ENCODE data around the gene DYNLT3. TPM values are rescaled to one million over a fixed set of nuclear protein-coding genes. Genes with fewer than 3 reads are reported as not detected.

DYNLT3 gene
- total RNA-seq (10 to 100 TPM in 4 of 5 donors, 1 to 10 TPM in 1; 8.2 to 47.0 (median 14.7) TPM), polyA plus RNA-seq (10 to 100 TPM; 20.6 to 41.2 (median 35.5) TPM)
- long read RNA-seq, donor 1, partial matches to known transcripts, result 0 of 2 reads
- long read RNA-seq, donor 1, other reads (novel, unspliced or antisense), result 0 of 2 reads
- long read RNA-seq, donor 2, partial matches to known transcripts, result 6 of 9 reads
- long read RNA-seq, donor 2, other reads (novel, unspliced or antisense), result 0 of 9 reads
- long read RNA-seq, donor 3, transcript DYNLT3-201 (5 exons, 2,217 nt), result major isoform, 8 of 8 reads
- long read RNA-seq, donor 3, partial matches to known transcripts, result 0 of 8 reads
- long read RNA-seq, donor 3, other reads (novel, unspliced or antisense), result 0 of 8 reads
- long read RNA-seq, donor 4, result 0 reads
- long read RNA-seq, donor 5, transcript DYNLT3-201 (5 exons, 2,217 nt), result major isoform, 16 of 16 reads
- long read RNA-seq, donor 5, partial matches to known transcripts, result 0 of 16 reads
- long read RNA-seq, donor 5, other reads (novel, unspliced or antisense), result 0 of 16 reads
- long read RNA-seq, donor 6, transcript DYNLT3-201 (5 exons, 2,217 nt), result major isoform, 31 of 31 reads
- long read RNA-seq, donor 6, partial matches to known transcripts, result 0 of 31 reads
- long read RNA-seq, donor 6, other reads (novel, unspliced or antisense), result 0 of 31 reads
- long read RNA-seq, donor 7, transcript DYNLT3-201 (5 exons, 2,217 nt), result major isoform, 19 of 19 reads
- long read RNA-seq, donor 7, partial matches to known transcripts, result 0 of 19 reads
- long read RNA-seq, donor 7, other reads (novel, unspliced or antisense), result 0 of 19 reads
- long read RNA-seq, donor 8, transcript DYNLT3-201 (5 exons, 2,217 nt), result major isoform, 6 of 6 reads
- long read RNA-seq, donor 8, partial matches to known transcripts, result 0 of 6 reads
- long read RNA-seq, donor 8, other reads (novel, unspliced or antisense), result 0 of 6 reads
- long read RNA-seq, donor 9, transcript DYNLT3-201 (5 exons, 2,217 nt), result major isoform, 16 of 16 reads
- long read RNA-seq, donor 9, partial matches to known transcripts, result 0 of 16 reads
- long read RNA-seq, donor 9, other reads (novel, unspliced or antisense), result 0 of 16 reads
- long read RNA-seq, donor 10, partial matches to known transcripts, result 0 of 4 reads
- long read RNA-seq, donor 10, other reads (novel, unspliced or antisense), result 0 of 4 reads

DNA sequence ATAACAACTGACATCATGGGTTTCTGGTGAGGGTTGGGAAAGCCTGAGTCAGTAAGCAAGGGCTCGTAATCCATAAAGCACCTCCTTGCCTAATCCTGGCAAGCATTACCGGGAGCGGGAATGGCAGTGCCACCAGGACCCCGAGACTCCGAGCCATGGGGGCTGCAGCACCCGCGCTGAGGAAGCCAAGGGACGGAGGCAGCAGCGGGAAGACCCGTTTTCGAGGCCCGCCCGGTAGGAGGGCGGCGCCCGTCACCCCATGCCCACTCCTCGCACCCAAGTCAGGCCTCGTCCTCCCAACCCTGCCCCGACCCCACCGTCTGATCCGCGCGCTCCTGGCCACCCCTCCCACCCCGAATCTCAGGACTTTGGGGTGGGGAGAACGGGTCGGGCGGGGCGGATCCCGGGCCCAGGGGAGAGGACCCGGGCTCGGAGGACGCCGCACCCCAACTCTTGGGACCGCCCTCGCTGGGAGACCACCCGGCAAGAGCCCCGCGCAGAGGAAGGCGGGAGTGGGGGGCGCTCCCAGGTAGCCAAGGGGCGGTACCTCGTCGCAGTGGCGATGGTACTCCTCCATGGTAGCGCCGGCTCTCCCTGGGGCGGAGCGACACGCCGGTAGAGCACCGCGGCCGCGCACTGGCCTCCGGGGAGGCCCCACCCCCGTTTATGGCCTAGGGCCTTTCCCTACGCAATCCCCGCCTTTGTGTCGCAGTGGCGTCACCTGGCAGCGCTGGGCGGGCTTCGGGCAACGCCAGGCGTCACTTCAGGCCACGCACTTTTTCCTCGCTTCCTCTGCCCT lies at the start of gene DYNLT3:
DYNLT3 (minus strand) TSS at position 638 of the 799 bp plus-strand sequence; CDS start at position 577, 61 bp downstream.
- 0 to 41% (median 4%) methylated on average over 4 to 67 of the region's 67 CpGs for WGBS, 5 donors
- peak within 1 kb of the TSS; percentile 60 to 81 (median 68) for H3K4me3 ChIP-seq
- intact Hi-C loops (cut with DNase I; ENCODE audit: low total_unique reads), result no loop called here
- peaks cover 0 to 9% (median 0%) of the 10 kb centered on the region in 4 donors for H3K4me1 ChIP-seq
- H3K27ac ChIP-seq, result peak within 1 kb of the TSS; percentile 68 to 92 (median 90)
- H3K9me3 ChIP-seq, result peaks cover 0 to 3% (median 0%) of the 10 kb centered on the region in 4 donors
- peak; percentile 86 to 94 for DNase-seq
- H3K27me3 ChIP-seq, result peaks cover 0 to 5% (median 0%) of the 10 kb centered on the region in 3 donors
- H3K36me3 ChIP-seq, result no peaks in the 10 kb centered on the region
- TF ChIP-seq POLR2A (IDR thresholded peaks at IDR 0.05) (peak in 2 of 4 donors; percentile 43 to 81), EP300 (IDR thresholded peaks at IDR 0.05) (no peak), POLR2AphosphoS5 (IDR thresholded peaks at IDR 0.05) (peak; percentile 83 to 92 (median 92))

DNA sequence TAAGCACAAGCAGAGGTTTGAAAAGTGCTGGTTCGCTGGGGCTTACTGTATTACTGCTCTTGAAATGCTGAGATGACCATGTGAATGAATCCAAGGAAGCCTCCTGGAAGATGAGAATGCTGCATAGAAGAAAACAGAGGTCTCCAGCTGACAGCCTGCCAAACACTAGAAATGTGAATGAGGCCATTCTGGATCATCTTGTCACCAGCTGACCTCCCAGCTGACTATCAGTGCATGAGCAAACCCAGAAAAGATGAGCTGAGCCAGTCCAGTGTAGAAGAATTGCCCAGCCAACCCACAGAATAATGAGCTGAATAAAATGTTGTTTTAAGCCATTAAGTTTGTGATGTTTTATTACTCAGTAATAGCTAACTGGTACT lies 49.1 kb upstream of the DYNLT3 start:
- no peaks in the 10 kb centered on the region for H3K27me3 ChIP-seq
- no peak overlapping the region for H3K27ac ChIP-seq
- WGBS, 5 donors, result 25 to 63% (median 47%) methylated on average over 1 of the region's 1 CpG
- H3K4me1 ChIP-seq, result no peaks in the 10 kb centered on the region
- peak in 1 of 2 donors; percentile 2 for DNase-seq
- no peak overlapping the region for H3K4me3 ChIP-seq
- TF ChIP-seq POLR2AphosphoS5 (IDR thresholded peaks at IDR 0.05), result no peak
- no peak for TF ChIP-seq EP300 (IDR thresholded peaks at IDR 0.05)
- TF ChIP-seq, protein P1, sequence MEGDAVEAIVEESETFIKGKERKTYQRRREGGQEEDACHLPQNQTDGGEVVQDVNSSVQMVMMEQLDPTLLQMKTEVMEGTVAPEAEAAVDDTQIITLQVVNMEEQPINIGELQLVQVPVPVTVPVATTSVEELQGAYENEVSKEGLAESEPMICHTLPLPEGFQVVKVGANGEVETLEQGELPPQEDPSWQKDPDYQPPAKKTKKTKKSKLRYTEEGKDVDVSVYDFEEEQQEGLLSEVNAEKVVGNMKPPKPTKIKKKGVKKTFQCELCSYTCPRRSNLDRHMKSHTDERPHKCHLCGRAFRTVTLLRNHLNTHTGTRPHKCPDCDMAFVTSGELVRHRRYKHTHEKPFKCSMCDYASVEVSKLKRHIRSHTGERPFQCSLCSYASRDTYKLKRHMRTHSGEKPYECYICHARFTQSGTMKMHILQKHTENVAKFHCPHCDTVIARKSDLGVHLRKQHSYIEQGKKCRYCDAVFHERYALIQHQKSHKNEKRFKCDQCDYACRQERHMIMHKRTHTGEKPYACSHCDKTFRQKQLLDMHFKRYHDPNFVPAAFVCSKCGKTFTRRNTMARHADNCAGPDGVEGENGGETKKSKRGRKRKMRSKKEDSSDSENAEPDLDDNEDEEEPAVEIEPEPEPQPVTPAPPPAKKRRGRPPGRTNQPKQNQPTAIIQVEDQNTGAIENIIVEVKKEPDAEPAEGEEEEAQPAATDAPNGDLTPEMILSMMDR (IDR thresholded peaks at IDR 0.05), result no peak
- TF ChIP-seq POLR2A (IDR thresholded peaks at IDR 0.05), result no peak
- H3K9me3 ChIP-seq, result no peaks in the 10 kb centered on the region
- no peaks in the 10 kb centered on the region for H3K36me3 ChIP-seq
- intact Hi-C loops (cut with DNase I; ENCODE audit: low total_unique reads), result no loop called here

DNA sequence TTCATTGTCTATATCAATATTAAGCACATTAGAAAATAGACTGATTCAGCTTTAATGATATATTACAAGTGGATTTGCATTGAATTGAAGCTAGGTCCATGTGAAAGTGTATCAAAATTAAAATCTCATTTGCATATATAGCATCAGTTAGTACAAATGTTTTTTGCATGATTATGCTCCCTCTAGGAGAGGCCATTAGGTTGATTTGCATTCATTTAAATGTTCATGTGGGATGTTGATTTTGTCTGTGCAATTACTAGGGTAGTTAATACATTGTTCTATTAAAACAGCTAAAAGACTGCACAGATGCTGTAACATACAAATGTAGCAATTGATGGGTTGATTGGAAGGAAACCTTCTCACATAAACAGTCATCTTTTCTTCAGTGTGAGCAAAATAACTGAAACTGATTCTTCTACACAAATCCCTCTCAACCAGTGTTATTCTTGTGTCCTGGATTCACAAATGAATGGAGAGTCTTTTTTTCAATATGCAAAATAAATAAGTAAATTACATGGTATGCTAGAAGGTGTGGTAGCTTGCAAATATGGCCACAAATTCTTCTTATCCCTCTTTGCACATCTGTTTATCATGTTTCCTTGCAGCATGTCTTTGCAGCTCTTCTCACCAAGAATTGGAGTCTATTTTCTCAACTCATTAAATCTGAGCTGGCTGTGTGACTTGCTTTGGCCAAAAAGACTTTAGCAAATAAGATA lies 48.6 kb upstream of the DYNLT3 start:
- Histone ChIP-seq H3K27ac (no peak overlapping the region), H3K4me3 (no peak overlapping the region), H3K27me3 (no peaks in the 10 kb centered on the region), H3K4me1 (no peaks in the 10 kb centered on the region), H3K9me3 (no peaks in the 10 kb centered on the region), H3K36me3 (no peaks in the 10 kb centered on the region)
- intact Hi-C loops (cut with DNase I; ENCODE audit: low total_unique reads), result no loop called here
- DNase-seq, result no peak
- TF ChIP-seq POLR2A (IDR thresholded peaks at IDR 0.05) (no peak), POLR2AphosphoS5 (IDR thresholded peaks at IDR 0.05) (no peak), EP300 (IDR thresholded peaks at IDR 0.05) (no peak)
- TF ChIP-seq, protein P1 (IDR thresholded peaks at IDR 0.05), result no peak

- TF ChIP-seq, protein P1 (IDR thresholded peaks at IDR 0.05), result no peak
- TF ChIP-seq POLR2A (IDR thresholded peaks at IDR 0.05) (no peak), POLR2AphosphoS5 (IDR thresholded peaks at IDR 0.05) (no peak), EP300 (IDR thresholded peaks at IDR 0.05) (no peak)
- Histone ChIP-seq H3K36me3 (no peaks in the 10 kb centered on the region), H3K4me1 (no peaks in the 10 kb centered on the region), H3K27ac (no peak overlapping the region), H3K4me3 (no peak overlapping the region), H3K27me3 (no peaks in the 10 kb centered on the region), H3K9me3 (no peaks in the 10 kb centered on the region)
- no peak for DNase-seq
- WGBS, 5 donors, result 35 to 60% (median 55%) methylated on average over 3 of the region's 3 CpGs
- intact Hi-C loops (cut with DNase I; ENCODE audit: low total_unique reads), result no loop called here
Observed at GRCh38 chrX:37894725-37895124, 47.4 kb upstream of the DYNLT3 start.
